HepG2 (cell line): Measurements from ENCODE around the gene MYL3. TPM values are rescaled to one million over a fixed set of nuclear protein-coding genes. Genes with fewer than 3 reads are reported as not detected.

Experiments
- ATAC-seq: fragments of 200-7000 bp; cut with Tn5 transposase; 3 replicates; pipeline ENCODE4 v1.9.1; 2020; ENCODE audit warnings: mild to moderate bottlenecking, moderate library complexity
- BruUV-seq: library from RNA; stranded (reverse); fragments of 400-500 nt; replicated peaks from 2 replicates; lab custom pipeline; 2021; lab: Mats Ljungman, UMichigan
- CTCF ChIA-PET: fragments of 300-600 bp; formaldehyde crosslinking; extraction: SDS; loops from one replicate; lab custom pipeline; 2021; ENCODE audit warnings: low total read pairs, inconsistent platforms, low intra/inter-chr PET ratio; lab: Yijun Ruan, JAX
- POLR2A ChIA-PET: fragments of 350-600 bp; sonication (Branson Sonifier 250); formaldehyde crosslinking; loops from one replicate; lab custom pipeline; 2020; ENCODE audit warnings: antibody characterized with exemption, inconsistent platforms; lab: Yijun Ruan, JAX
- DNase-seq: peaks from one replicate; pipeline ENCODE4 v3.0.0-alpha.2; 2015; ENCODE audit warnings: low spot score
- FAIRE-seq: peaks from 3 replicates; lab custom pipeline; 2011; peaks lifted over from hg19 to GRCh38; lab: Jason Lieb, UNC
- H2AFZ ChIP-seq: one replicate; pipeline ENCODE4 v1.6.1; 2011; ENCODE audit warnings: low read length, inconsistent platforms
- H3K27ac ChIP-seq: fragments of 300-600 bp; 3 replicates; pipeline ENCODE4 v1.8.0; 2011; ENCODE audit warnings: mixed run types, mild to moderate bottlenecking, mixed read lengths, low read length, inconsistent platforms; ENCODE audit not compliant: insufficient read depth; ENCODE audit errors: extremely low read length
- H3K27me3 ChIP-seq, 2 experiments: fragments of 200-600 bp in 1 of 2; 2 replicates in 1 of 2; 3 replicates in 1 of 2; pipeline versions ENCODE4 v1.6.0 to v1.8.0; 2011; ENCODE audit warnings: low read length in 2 of 2, mild to moderate bottlenecking in 2 of 2, moderate library complexity in 2 of 2, inconsistent platforms in 1 of 2; ENCODE audit not compliant: insufficient read depth in 2 of 2, control insufficient read depth in 1 of 2
- H3K36me3 ChIP-seq, 2 experiments: fragments of 200-600 bp in 1 of 2; replicated peaks in 1 of 2; 2 replicates in 1 of 2; 3 replicates in 1 of 2; pipeline versions ENCODE4 v1.5.1 to v1.8.0; 2011; ENCODE audit warnings: low read length in 2 of 2, inconsistent platforms in 1 of 2; ENCODE audit not compliant: insufficient read depth in 2 of 2, control insufficient read depth in 1 of 2
- H3K4me1 ChIP-seq: 2 replicates; pipeline ENCODE4 v1.5.1; 2012; ENCODE audit warnings: low read length, inconsistent platforms; ENCODE audit not compliant: insufficient read depth
- H3K4me2 ChIP-seq: 2 replicates; pipeline ENCODE4 v1.6.0; 2011; ENCODE audit warnings: low read depth, low read length, inconsistent platforms
- H3K4me3 ChIP-seq, 3 experiments: fragments of 200-600 bp in 1 of 3; sonication (generic), shearing (Covaris generic) in 1 of 3; replicated peaks in 1 of 3; 2 replicates each; pipeline ENCODE4 v1.5.1; 2011 to 2016; ENCODE audit warnings: low read length in 3 of 3, inconsistent platforms in 2 of 3, low read depth in 2 of 3, mild to moderate bottlenecking in 2 of 3, control low read depth in 1 of 3, mixed read lengths in 1 of 3; ENCODE audit not compliant: insufficient read depth in 1 of 3
- H3K79me2 ChIP-seq: one replicate; pipeline ENCODE4 v1.6.1; 2011; ENCODE audit warnings: low read length, inconsistent platforms; ENCODE audit not compliant: insufficient read depth
- H3K9ac ChIP-seq: 2 replicates; pipeline ENCODE4 v1.6.0; 2011; ENCODE audit warnings: mild to moderate bottlenecking, low read depth, low read length, inconsistent platforms; ENCODE audit not compliant: insufficient read depth
- H3K9me3 ChIP-seq: 2 replicates; pipeline ENCODE4 v1.5.1; 2012; ENCODE audit warnings: mild to moderate bottlenecking, low read length
- H4K20me1 ChIP-seq: 2 replicates; pipeline ENCODE4 v1.6.0; 2011; ENCODE audit warnings: inconsistent platforms, mild to moderate bottlenecking, low read length, moderate library complexity; ENCODE audit not compliant: insufficient read depth
- ARID4A ChIP-seq: sonication (generic); formaldehyde crosslinking; IDR thresholded peaks from 2 replicates; pipeline ENCODE4 v1.5.0; 2020; ENCODE audit warnings: mild to moderate bottlenecking, missing genetic modification reagents, borderline replicate concordance
- ARNTL ChIP-seq: sonication (generic); formaldehyde crosslinking; IDR thresholded peaks from 2 replicates; pipeline ENCODE4 v1.4.0; 2020; ENCODE audit warnings: mild to moderate bottlenecking, missing genetic modification reagents
- ATF4 ChIP-seq, 2 experiments: fragments of 450-650 bp in 1 of 2; sonication (generic) in 1 of 2; formaldehyde crosslinking; IDR thresholded peaks; 2 replicates each; pipeline versions ENCODE4 v1.5.0 to v1.8.0; 2020 to 2022; ENCODE audit warnings: mild to moderate bottlenecking in 1 of 2, missing genetic modification reagents in 1 of 2
- FOSL1 ChIP-seq: sonication (generic); formaldehyde crosslinking; IDR thresholded peaks from 2 replicates; pipeline ENCODE4 v1.9.0; 2021; ENCODE audit warnings: missing genetic modification reagents, borderline replicate concordance
- FOXP4 ChIP-seq: sonication (generic); formaldehyde crosslinking; IDR thresholded peaks from 2 replicates; pipeline ENCODE4 v1.4.0; 2020; ENCODE audit warnings: missing genetic modification reagents
- MYC ChIP-seq: sonication (generic); formaldehyde crosslinking; IDR thresholded peaks from 2 replicates; pipeline ENCODE4 v1.9.0; 2021; ENCODE audit warnings: missing genetic modification reagents, borderline replicate concordance
- NFE2L2 ChIP-seq: fragments of 150-350 bp; IDR thresholded peaks from 2 replicates; pipeline ENCODE4 v1.6.1; 2014; ENCODE audit warnings: low read length
- NFIC ChIP-seq: IDR thresholded peaks from 2 replicates; pipeline ENCODE4 v1.6.1; 2012; ENCODE audit warnings: mild to moderate bottlenecking, low read length, inconsistent platforms
- NR0B2 ChIP-seq: sonication (generic); formaldehyde crosslinking; IDR thresholded peaks from 2 replicates; pipeline ENCODE4 v1.4.0; 2020; ENCODE audit warnings: mild to moderate bottlenecking, missing genetic modification reagents
- RELA ChIP-seq: sonication (generic); formaldehyde crosslinking; IDR thresholded peaks from 2 replicates; pipeline ENCODE4 v1.4.0; 2020; ENCODE audit warnings: missing genetic modification reagents
- SIX1 ChIP-seq: sonication (generic); formaldehyde crosslinking; IDR thresholded peaks from 2 replicates; pipeline ENCODE4 v1.4.0; 2020; ENCODE audit warnings: missing genetic modification reagents, borderline replicate concordance
- SP140L ChIP-seq: sonication (generic); formaldehyde crosslinking; IDR thresholded peaks from 2 replicates; pipeline ENCODE4 v1.4.0; 2020; ENCODE audit warnings: missing genetic modification reagents, borderline replicate concordance
- ZNF136 ChIP-seq: sonication (generic); formaldehyde crosslinking; IDR thresholded peaks from 2 replicates; pipeline ENCODE4 v1.8.1; 2022; ENCODE audit warnings: low read depth, mild to moderate bottlenecking, moderate library complexity, missing genetic modification reagents
- ZNF513 ChIP-seq: sonication (generic); formaldehyde crosslinking; conservative IDR thresholded peaks from 2 replicates; pipeline ENCODE4 v1.5.0; 2020; ENCODE audit warnings: missing genetic modification reagents
- WGBS: methylation state at CpG from one replicate; pipeline ENCODE4 v1.1.6; 2017; ENCODE audit warnings: low lambda C conversion rate; 5-methylcytosine and 5-hydroxymethylcytosine counted together
- in situ Hi-C: cut with HindIII; loops from 2 replicates; pipeline ENCODE4 v1.10.0; 2017; ENCODE audit warnings: low pct_unique_long_range_greater_than_20kb; ENCODE audit not compliant: extremely low pct_ligation_motif_present
- intact Hi-C: fragments of 100-400 bp; cut with micrococcal nuclease; formaldehyde crosslinking; loops from one replicate; pipeline ENCODE4 v1.10.0; 2022; ENCODE audit not compliant: unreplicated experiment
- polyA plus RNA-seq, 8 experiments: library from polyadenylated mRNA; depleted of rRNA in 3 of 8; stranded (reverse) in 7 of 8; unstranded in 1 of 8; fragments of >200 nt; fragmentation: Illumina TruSeq in 4 of 8; extraction: Trizol in 4 of 8; gene quantifications; 2 replicates each; pipeline versions ENCODE4 v1.2.1 to v1.2.3, GENCODE V29; 2011 to 2016; ENCODE audit warnings: low read depth in 4 of 8, missing spikeins in 1 of 8, mixed read lengths in 1 of 8; ENCODE audit not compliant: insufficient read depth in 1 of 8
- total RNA-seq, 5 experiments: library from RNA; depleted of rRNA; stranded (reverse); fragments of >200 nt; fragmentation: Illumina TruSeq; extraction: Trizol; gene quantifications; 2 replicates each; pipeline ENCODE4 v1.2.3, GENCODE V29; 2016; ENCODE audit warnings: low read depth in 1 of 5

MYL3 gene
- total and polyA plus RNA-seq, 2 of the 13 experiments (the other 11 are each of a cell fraction or from before 2014, with no cell fraction given) = not detected

- TF ChIP-seq ZNF513 (CRISPR knock-in tag) (no peak), MYC (CRISPR knock-in tag) (no peak), RELA (CRISPR knock-in tag) (no peak), ARID4A (CRISPR knock-in tag) (no peak), FOSL1 (CRISPR knock-in tag) (no peak)
These were observed 5.0 kb upstream of the MYL3 start (continued) for GRCh38 chr3:46868287-46868686.

- BruUV-seq = no TSS peak
- Histone ChIP-seq H3K27me3 (peaks cover 3 to 19% of the 10 kb centered on the region in 2 experiments; a peak in 3 of 5 replicates), H3K36me3 (no peaks in the 10 kb centered on the region), H2AFZ (no peak overlapping the region), H3K27ac (no peak overlapping the region), H4K20me1 (no peaks in the 10 kb centered on the region), H3K4me2 (no peak overlapping the region), H3K4me3 (no peak overlapping the region), H3K9me3 (no peaks in the 10 kb centered on the region), H3K4me1 (peaks cover 43% of the 10 kb centered on the region), H3K9ac (no peak overlapping the region), H3K79me2 (no peaks in the 10 kb centered on the region)
- CTCF ChIA-PET = interaction anchor here (2.5 to 3.2 kb wide), 2 partner anchors 28 to 41 kb away, joined by 15 to 18 read pairs; no protein-coding TSS in a partner anchor
- POLR2A ChIA-PET = no interaction called here
- peak; percentile 5; the same call in 2 of the 3 replicates for ATAC-seq
- FAIRE-seq = no peak
- WGBS = 47% methylated on average over 3 of the region's 15 CpGs
- intact Hi-C loops (loop anchor here (2.0 kb wide), 1 partner anchor 27 kb away; no protein-coding TSS in a partner anchor), in situ Hi-C loops (loop anchor here (5.0 kb wide), 1 partner anchor 40 kb away; no protein-coding TSS in a partner anchor)
- no peak for DNase-seq
- TF ChIP-seq ARNTL (no peak), SP140L (CRISPR knock-in tag) (no peak), SIX1 (no peak), NFIC (no peak), RELA (CRISPR knock-in tag) (no peak), ATF4 (CRISPR knock-in tag; IDR thresholded peaks at IDR 0.05) (no peak), NFE2L2 (no peak), ZNF136 (CRISPR knock-in tag) (no peak), FOXP4 (CRISPR knock-in tag) (no peak), NR0B2 (CRISPR knock-in tag) (no peak)
These were observed 4.3 kb upstream of the MYL3 start for GRCh38 chr3:46867550-46867898.
